Upper lobe of left lung (tissue), 6 donors: ENCODE data around the gene LMCD1. TPM values are rescaled to one million over a fixed set of nuclear protein-coding genes. Genes with fewer than 3 reads are reported as not detected.

ENCODE experiments used
- ATAC-seq, 2 donors: fragments of 200-7000 bp; cut with Tn5 transposase; one replicate each; pipeline ENCODE4 v1.9.1; 2022; ENCODE audit warnings: mild to moderate bottlenecking in 2 of 2, moderate library complexity in 2 of 2; ENCODE audit not compliant: low FRiP score in 2 of 2
- DNase-seq, 2 donors: peaks; one replicate each; pipeline ENCODE4 v3.0.0-alpha.2; 2019 to 2020
- H3K27ac ChIP-seq, 4 donors: fragments of 200-600 bp; sonication (generic); one replicate each; pipeline ENCODE4 v1.5.1; 2016 to 2019
- H3K27me3 ChIP-seq, 4 donors: fragments of 200-600 bp; sonication (generic); one replicate each; pipeline ENCODE4 v1.5.1; 2017 to 2019
- H3K36me3 ChIP-seq, 4 donors: fragments of 200-600 bp; sonication (generic); one replicate each; pipeline ENCODE4 v1.5.1; 2016 to 2019
- H3K4me1 ChIP-seq, 4 donors: fragments of 200-600 bp; sonication (generic); one replicate each; pipeline ENCODE4 v1.5.1; 2018 to 2019
- H3K4me3 ChIP-seq, 4 donors: fragments of 200-600 bp; sonication (generic); one replicate each; pipeline ENCODE4 v1.5.1; 2017 to 2019; ENCODE audit warnings: mild to moderate bottlenecking in 2 of 4, moderate library complexity in 1 of 4
- H3K9me3 ChIP-seq, 4 donors: fragments of 200-600 bp; sonication (generic); one replicate each; pipeline ENCODE4 v1.5.1; 2018 to 2019
- EP300 ChIP-seq, 4 donors: sonication (generic); formaldehyde crosslinking; IDR thresholded peaks; one replicate each; pipeline ENCODE4 v1.5.1; 2017; ENCODE audit warnings: antibody characterized with exemption in 4 of 4, control low read depth in 2 of 4
- POLR2A ChIP-seq, 4 donors: fragments of 450-650 bp; IDR thresholded peaks; one replicate each; pipeline ENCODE4 v1.5.1; 2016 to 2017; ENCODE audit warnings: antibody characterized with exemption in 4 of 4, mild to moderate bottlenecking in 2 of 4
- POLR2AphosphoS5 ChIP-seq, 2 donors: sonication (generic); formaldehyde crosslinking; IDR thresholded peaks; one replicate each; pipeline ENCODE4 v1.5.1; 2017; ENCODE audit warnings: antibody characterized with exemption in 2 of 2
- WGBS, 2 donors: methylation state at CpG; one replicate each; pipeline ENCODE4 v1.1.5; 2017 to 2018; 5-methylcytosine and 5-hydroxymethylcytosine counted together
- total RNA-seq, 6 donors: library from RNA; depleted of rRNA in 4 of 6; stranded (reverse); fragments of >200 nt in 4 of 6; gene quantifications; one replicate each; pipeline versions ENCODE4 v1.1.0 to v1.2.1, GENCODE V29; 2016 to 2021
- TF ChIP-seq, protein P1 (sequence below), 6 experiments: fragments of 450-650 bp in 4 of 6; fragments of 200-600 bp in 2 of 6; sonication (generic) in 2 of 6; IDR thresholded peaks; one replicate each; pipeline ENCODE4 v1.5.1; 2016 to 2019; ENCODE audit warnings: antibody characterized with exemption in 6 of 6
- donor health status: DM: no; HTN: no; CAD: no; lungs with moderate emphysema.
- donor health status: DM: no; HTN: yes; CAD: no; lungs with severe emphysema.

Gene LMCD1
- total RNA-seq, 6 donors from 2014 or later = 47.4 to 269 (median 118) TPM

DNA sequence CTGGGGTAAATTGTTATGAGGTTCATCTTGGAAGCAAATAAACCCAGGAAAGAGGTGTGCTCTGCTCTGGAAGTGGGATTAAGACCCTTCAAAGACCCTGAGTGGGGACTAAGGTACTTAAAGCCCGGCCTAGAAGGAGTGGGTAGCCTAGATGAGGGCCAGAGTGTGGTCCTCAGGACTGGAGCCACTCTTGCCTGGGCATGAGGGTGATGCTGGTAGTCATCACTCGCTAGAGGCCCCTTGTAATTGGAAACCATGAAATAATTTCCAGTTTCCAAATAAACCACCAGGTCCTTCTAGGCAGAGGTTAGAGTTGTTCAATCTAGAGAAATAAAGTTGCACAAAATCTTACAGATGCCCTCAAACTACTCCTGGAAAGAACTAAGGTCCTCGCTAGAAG, 15.2 kb upstream of the LMCD1 start:
- TF ChIP-seq, protein P1, sequence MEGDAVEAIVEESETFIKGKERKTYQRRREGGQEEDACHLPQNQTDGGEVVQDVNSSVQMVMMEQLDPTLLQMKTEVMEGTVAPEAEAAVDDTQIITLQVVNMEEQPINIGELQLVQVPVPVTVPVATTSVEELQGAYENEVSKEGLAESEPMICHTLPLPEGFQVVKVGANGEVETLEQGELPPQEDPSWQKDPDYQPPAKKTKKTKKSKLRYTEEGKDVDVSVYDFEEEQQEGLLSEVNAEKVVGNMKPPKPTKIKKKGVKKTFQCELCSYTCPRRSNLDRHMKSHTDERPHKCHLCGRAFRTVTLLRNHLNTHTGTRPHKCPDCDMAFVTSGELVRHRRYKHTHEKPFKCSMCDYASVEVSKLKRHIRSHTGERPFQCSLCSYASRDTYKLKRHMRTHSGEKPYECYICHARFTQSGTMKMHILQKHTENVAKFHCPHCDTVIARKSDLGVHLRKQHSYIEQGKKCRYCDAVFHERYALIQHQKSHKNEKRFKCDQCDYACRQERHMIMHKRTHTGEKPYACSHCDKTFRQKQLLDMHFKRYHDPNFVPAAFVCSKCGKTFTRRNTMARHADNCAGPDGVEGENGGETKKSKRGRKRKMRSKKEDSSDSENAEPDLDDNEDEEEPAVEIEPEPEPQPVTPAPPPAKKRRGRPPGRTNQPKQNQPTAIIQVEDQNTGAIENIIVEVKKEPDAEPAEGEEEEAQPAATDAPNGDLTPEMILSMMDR (IDR thresholded peaks at IDR 0.05) = no peak
- no peak for TF ChIP-seq POLR2AphosphoS5 (IDR thresholded peaks at IDR 0.05)
- DNase-seq (no peak), ATAC-seq (no peak)
- H3K36me3 ChIP-seq = no peaks in the 10 kb centered on the region
- no peaks in the 10 kb centered on the region for H3K9me3 ChIP-seq
- H3K4me3 ChIP-seq = no peak overlapping the region
- 91 to 94% methylated on average over 3 of the region's 3 CpGs for WGBS, 2 donors
- no peaks in the 10 kb centered on the region for H3K27me3 ChIP-seq
- H3K27ac ChIP-seq = peak overlapping the region in 1 of 4 donors; percentile 93
- H3K4me1 ChIP-seq = peaks cover 26 to 50% (median 34%) of the 10 kb centered on the region in 4 donors

DNA sequence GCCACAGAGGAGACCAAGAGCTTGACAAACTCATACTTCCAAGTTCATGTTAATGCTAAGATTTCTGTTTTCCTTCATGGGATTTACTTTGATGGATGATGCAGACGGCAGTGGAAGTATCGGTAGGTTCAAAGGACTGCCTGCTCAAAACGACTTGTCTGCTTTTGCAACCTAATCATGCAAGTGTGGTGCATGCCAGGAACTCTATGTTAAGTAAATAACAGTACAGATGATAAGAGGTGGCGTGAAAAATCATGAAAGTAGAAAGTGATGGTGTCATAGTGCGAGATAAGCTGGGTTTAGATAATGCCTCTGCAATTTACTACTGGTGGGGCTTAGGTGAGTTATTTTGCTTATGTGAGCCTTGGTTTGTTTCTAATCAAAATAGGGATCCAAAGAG, 14.7 kb upstream of the LMCD1 start:
- TF ChIP-seq EP300 (IDR thresholded peaks at IDR 0.05) = no peak
- TF ChIP-seq POLR2AphosphoS5 (IDR thresholded peaks at IDR 0.05) = no peak
- no peak for TF ChIP-seq POLR2A (IDR thresholded peaks at IDR 0.05)
- TF ChIP-seq, protein P1 (IDR thresholded peaks at IDR 0.05) = no peak
- H3K36me3 ChIP-seq = no peaks in the 10 kb centered on the region
- H3K4me3 ChIP-seq = no peak overlapping the region
- peaks cover 30 to 48% (median 34%) of the 10 kb centered on the region in 4 donors for H3K4me1 ChIP-seq
- no peaks in the 10 kb centered on the region for H3K9me3 ChIP-seq
- no peak overlapping the region for H3K27ac ChIP-seq
- DNase-seq (no peak), ATAC-seq (no peak)
- no peaks in the 10 kb centered on the region for H3K27me3 ChIP-seq
- WGBS, 2 donors = 46 to 51% methylated on average over 5 of the region's 5 CpGs

DNA sequence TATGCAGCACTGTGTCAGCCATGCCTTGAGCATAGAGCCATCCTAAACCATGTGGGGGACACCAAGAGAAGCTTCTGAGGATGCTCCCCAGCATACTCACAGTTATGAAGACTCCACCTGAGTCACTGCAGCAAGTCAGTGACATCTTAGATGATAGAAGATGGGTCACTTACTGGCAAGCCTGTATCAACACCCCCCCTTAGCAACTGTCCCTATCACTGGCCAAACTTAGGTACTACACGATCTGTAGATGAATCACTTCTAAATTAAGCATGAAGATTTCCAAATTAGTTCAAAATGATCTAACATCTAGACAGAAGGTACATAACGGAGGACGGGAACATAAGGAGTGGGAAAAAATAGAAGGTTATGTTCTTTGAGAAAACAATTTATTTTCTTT, 13.2 kb upstream of the LMCD1 start:
- WGBS, 2 donors = 81 to 87% methylated on average over 3 of the region's 3 CpGs
- peaks cover 20 to 36% (median 26%) of the 10 kb centered on the region in 4 donors for H3K4me1 ChIP-seq
- DNase-seq = no peak
- no peaks in the 10 kb centered on the region for H3K9me3 ChIP-seq
- no peak for TF ChIP-seq EP300 (IDR thresholded peaks at IDR 0.05)
- TF ChIP-seq, protein P1 (IDR thresholded peaks at IDR 0.05) = no peak
- no peak for TF ChIP-seq POLR2A (IDR thresholded peaks at IDR 0.05)
- TF ChIP-seq POLR2AphosphoS5 (IDR thresholded peaks at IDR 0.05) = no peak
- ATAC-seq = peak in 1 of 2 donors; percentile 4
- H3K27me3 ChIP-seq = no peaks in the 10 kb centered on the region
- H3K4me3 ChIP-seq = no peak overlapping the region
- H3K36me3 ChIP-seq = no peaks in the 10 kb centered on the region
- H3K27ac ChIP-seq = no peak overlapping the region

DNA sequence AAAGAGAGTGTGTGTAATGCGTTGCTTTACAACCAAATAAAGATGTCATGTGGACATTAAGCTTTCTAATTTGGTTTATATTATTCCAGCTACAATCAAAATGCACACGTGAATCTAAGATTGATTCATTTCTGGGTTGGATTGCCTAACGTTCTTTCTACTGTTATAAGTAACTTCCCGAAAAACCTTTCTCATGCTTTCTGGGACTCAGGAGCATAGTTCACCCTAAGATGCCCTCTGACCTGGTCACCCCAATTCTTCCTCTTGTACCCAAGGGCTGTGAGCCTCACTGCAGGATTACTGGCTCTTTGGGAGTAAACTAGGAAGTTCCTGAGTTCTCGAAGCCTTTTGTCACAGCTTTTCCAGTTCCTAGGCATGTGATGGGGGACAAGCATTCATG, 12.7 kb upstream of the LMCD1 start:
- WGBS, 2 donors = 51 to 52% methylated on average over 5 of the region's 5 CpGs

More for the DNA sequence above, 12.7 kb upstream of the LMCD1 start:
- TF ChIP-seq, protein P1 (IDR thresholded peaks at IDR 0.05) = no peak
- TF ChIP-seq EP300 (IDR thresholded peaks at IDR 0.05) (no peak), POLR2AphosphoS5 (IDR thresholded peaks at IDR 0.05) (no peak), POLR2A (IDR thresholded peaks at IDR 0.05) (no peak)
- H3K36me3 ChIP-seq = no peaks in the 10 kb centered on the region
- H3K9me3 ChIP-seq = no peaks in the 10 kb centered on the region
- peaks cover 16 to 31% (median 21%) of the 10 kb centered on the region in 4 donors for H3K4me1 ChIP-seq
- DNase-seq (no peak), ATAC-seq (no peak)
- H3K4me3 ChIP-seq = no peak overlapping the region
- peak overlapping the region in 3 of 4 donors; percentile 12 to 63 (median 42) for H3K27ac ChIP-seq
- no peaks in the 10 kb centered on the region for H3K27me3 ChIP-seq
